Liver (tissue), 9 donors: ENCODE results near the gene PAX8. TPM values are rescaled to one million over a fixed set of nuclear protein-coding genes. Genes with fewer than 3 reads are reported as not detected.

Source experiments
- DNase-seq: peaks from one replicate; pipeline ENCODE4 v3.0.0-alpha.2; 2017; ENCODE audit warnings: low spot score
- H3K27ac ChIP-seq, 2 donors: one replicate each; pipeline ENCODE4 v1.7.0; 2013; ENCODE audit warnings: inconsistent platforms in 2 of 2, low read length in 2 of 2, control low read depth in 1 of 2, low read depth in 1 of 2, mild to moderate bottlenecking in 1 of 2
- H3K27me3 ChIP-seq, 4 donors: one replicate each; pipeline versions ENCODE4 v1.6.1 to v1.7.0; 2013; ENCODE audit warnings: low read length in 3 of 4, inconsistent platforms in 1 of 4, mild to moderate bottlenecking in 1 of 4, moderate library complexity in 1 of 4; ENCODE audit not compliant: control insufficient read depth in 4 of 4, insufficient read depth in 4 of 4
- H3K36me3 ChIP-seq, 4 donors: one replicate each; pipeline versions ENCODE4 v1.6.1 to v1.7.0; 2013; ENCODE audit warnings: low read length in 3 of 4, mild to moderate bottlenecking in 3 of 4, low read depth in 1 of 4, moderate library complexity in 1 of 4; ENCODE audit not compliant: control insufficient read depth in 4 of 4, insufficient read depth in 3 of 4
- H3K4me1 ChIP-seq, 4 donors: one replicate each; pipeline versions ENCODE4 v1.6.1 to v1.7.0; 2013; ENCODE audit warnings: low read length in 3 of 4, mild to moderate bottlenecking in 3 of 4, moderate library complexity in 1 of 4; ENCODE audit not compliant: control insufficient read depth in 4 of 4, insufficient read depth in 4 of 4
- H3K4me3 ChIP-seq, 3 donors: one replicate each; pipeline versions ENCODE4 v1.6.1 to v1.7.0; 2013; ENCODE audit warnings: low read length in 3 of 3, control low read depth in 1 of 3, low read depth in 1 of 3, mild to moderate bottlenecking in 1 of 3
- H3K9ac ChIP-seq, 2 donors: one replicate each; pipeline ENCODE4 v1.7.0; 2013; ENCODE audit warnings: low read length in 2 of 2, mild to moderate bottlenecking in 2 of 2, moderate library complexity in 2 of 2, control low read depth in 1 of 2, low read depth in 1 of 2
- H3K9me3 ChIP-seq, 4 donors: one replicate each; pipeline versions ENCODE4 v1.6.1 to v1.7.0; 2013; ENCODE audit warnings: low read length in 3 of 4; ENCODE audit not compliant: control insufficient read depth in 4 of 4
- EGR1 ChIP-seq, 2 donors: IDR thresholded peaks; 2 replicates each; pipeline ENCODE4 v1.6.1; 2016 to 2018; ENCODE audit warnings: antibody characterized with exemption in 2 of 2, low read depth in 2 of 2
- FOXA1 ChIP-seq: IDR thresholded peaks from 2 replicates; pipeline ENCODE4 v1.6.1; 2016; ENCODE audit warnings: antibody characterized with exemption
- FOXA2 ChIP-seq: IDR thresholded peaks from 2 replicates; pipeline ENCODE4 v1.6.1; 2016; ENCODE audit warnings: antibody characterized with exemption
- GABPA ChIP-seq, 2 donors: IDR thresholded peaks in 1 of 2; conservative IDR thresholded peaks in 1 of 2; 2 replicates each; pipeline ENCODE4 v1.6.1; 2016; ENCODE audit warnings: antibody characterized with exemption in 2 of 2, mild to moderate bottlenecking in 1 of 2, moderate library complexity in 1 of 2
- HNF4A ChIP-seq, 2 donors: conservative IDR thresholded peaks; 2 replicates each; pipeline ENCODE4 v1.6.1; 2016; ENCODE audit warnings: antibody characterized with exemption in 2 of 2, mild to moderate bottlenecking in 2 of 2
- HNF4G ChIP-seq: IDR thresholded peaks from 2 replicates; pipeline ENCODE4 v1.6.1; 2016; ENCODE audit warnings: antibody characterized with exemption
- JUND ChIP-seq, 2 donors: IDR thresholded peaks; 2 replicates each; pipeline ENCODE4 v1.6.1; 2016; ENCODE audit warnings: antibody characterized with exemption in 2 of 2
- NR2F2 ChIP-seq: IDR thresholded peaks from 2 replicates; pipeline ENCODE4 v1.6.1; 2016; ENCODE audit warnings: antibody characterized with exemption
- RAD21 ChIP-seq, 2 donors: IDR thresholded peaks; 2 replicates each; pipeline ENCODE4 v1.6.1; 2016; ENCODE audit warnings: antibody characterized with exemption in 2 of 2, mild to moderate bottlenecking in 2 of 2
- RXRA ChIP-seq, 2 donors: IDR thresholded peaks; 2 replicates each; pipeline ENCODE4 v1.6.1; 2017 to 2018; ENCODE audit warnings: antibody characterized with exemption in 2 of 2, mild to moderate bottlenecking in 1 of 2
- SP1 ChIP-seq: IDR thresholded peaks from 2 replicates; pipeline ENCODE4 v1.6.1; 2018; ENCODE audit warnings: antibody characterized with exemption, mild to moderate bottlenecking
- TAF1 ChIP-seq: conservative IDR thresholded peaks from 2 replicates; pipeline ENCODE4 v1.6.1; 2016; ENCODE audit warnings: antibody characterized with exemption, mild to moderate bottlenecking
- YY1 ChIP-seq: IDR thresholded peaks from 2 replicates; pipeline ENCODE4 v1.6.1; 2016; ENCODE audit warnings: antibody characterized with exemption, mild to moderate bottlenecking
- WGBS: extraction: QIAGEN DNeasy Blood & Tissue Kit; methylation state at CpG from one replicate; pipeline ENCODE4 v1.1.7; 2013; 5-methylcytosine and 5-hydroxymethylcytosine counted together
- polyA plus RNA-seq, 2 donors: library from polyadenylated mRNA; stranded (reverse) in 1 of 2; unstranded in 1 of 2; fragments of 200-250 nt in 1 of 2; fragments of >200 nt in 1 of 2; fragmentation: Nextera tagmentation in 1 of 2; extraction: Ambion mirVana in 1 of 2; gene quantifications; one replicate each; pipeline versions ENCODE4 v1.2.1 to v1.2.3, GENCODE V29; 2013 to 2015
- total RNA-seq, 2 donors: library from RNA; depleted of rRNA; stranded (reverse); fragments of >200 nt; gene quantifications; one replicate each; pipeline ENCODE4 v1.2.3, GENCODE V29; 2014
- TF ChIP-seq, protein P1 (sequence below): IDR thresholded peaks from 2 replicates; pipeline ENCODE4 v1.6.1; 2016; ENCODE audit warnings: antibody characterized with exemption
- TF ChIP-seq, protein P2 (sequence below): IDR thresholded peaks from 2 replicates; pipeline ENCODE4 v1.6.1; 2016; ENCODE audit warnings: antibody characterized with exemption
- TF ChIP-seq, protein P3 (sequence below): IDR thresholded peaks from 2 replicates; pipeline ENCODE4 v1.6.1; 2016; ENCODE audit warnings: antibody characterized with exemption
- TF ChIP-seq, protein P4 (sequence below): fragments of 150-350 bp; IDR thresholded peaks from 2 replicates; pipeline ENCODE4 v1.5.1; 2017; ENCODE audit warnings: improper control_type of control experiment, low read depth, low read length; ENCODE audit not compliant: missing input control
- TF ChIP-seq, protein P5 (sequence below): IDR thresholded peaks from 2 replicates; pipeline ENCODE4 v1.6.1; 2016; ENCODE audit warnings: antibody characterized with exemption, mild to moderate bottlenecking
- donor health status: healthy.
- donor health status: healthy.
- donor health status: healthy.
- donor health status: healthy.
- donor health status: healthy.

The PAX8 gene
- under 1 TPM; 0.09 to 0.17 TPM for total RNA-seq
- under 1 TPM; 0.50 to 0.85 TPM for polyA plus RNA-seq

DNA sequence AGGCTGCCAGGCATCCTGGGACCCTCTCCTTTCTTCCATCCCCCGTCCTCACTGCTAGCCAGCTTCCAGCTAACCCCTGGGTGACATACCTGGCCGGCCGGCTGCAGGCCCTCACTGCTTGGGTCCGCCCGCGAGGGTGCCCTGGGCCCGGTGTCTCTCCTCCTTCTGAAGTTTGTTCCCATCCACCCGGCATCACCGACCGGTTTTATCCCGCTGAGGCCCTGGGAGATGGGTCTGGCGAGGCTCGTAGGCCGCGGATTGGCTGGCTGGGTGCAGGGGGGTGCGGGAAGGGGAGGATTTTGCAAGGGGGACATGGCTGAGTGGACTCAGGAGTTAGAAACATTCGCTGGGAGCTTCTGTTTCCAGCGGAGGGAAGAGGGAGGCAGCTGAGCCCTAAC lies at the start of gene PAX8:
Gene PAX8, minus strand, starts transcription at position 180 of the 398 bp plus-strand sequence. CDS start 527 bp downstream, outside the sequence.
- H3K9ac ChIP-seq: no peak within 1 kb of the TSS
- H3K27ac ChIP-seq: no peak within 1 kb of the TSS
- H3K4me3 ChIP-seq: peak within 1 kb of the TSS in 1 of 3 donors; percentile 24
- WGBS: 84% methylated on average over 18 of the region's 18 CpGs
- no peaks in the 10 kb centered on the region for H3K9me3 ChIP-seq
- TF ChIP-seq EGR1 (IDR thresholded peaks at IDR 0.05; ENCODE audit: low read depth in 2 of 2) (no peak), FOXA2 (no peak), RXRA (IDR thresholded peaks at IDR 0.05) (no peak), GABPA (IDR thresholded peaks at IDR 0.05 in 1 of 2, conservative IDR thresholded peaks at IDR 0.05 in 1 of 2) (no peak), FOXA1 (no peak), NR2F2 (no peak)
- TF ChIP-seq, protein P1, sequence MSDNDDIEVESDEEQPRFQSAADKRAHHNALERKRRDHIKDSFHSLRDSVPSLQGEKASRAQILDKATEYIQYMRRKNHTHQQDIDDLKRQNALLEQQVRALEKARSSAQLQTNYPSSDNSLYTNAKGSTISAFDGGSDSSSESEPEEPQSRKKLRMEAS: no peak
- TF ChIP-seq, protein P2, sequence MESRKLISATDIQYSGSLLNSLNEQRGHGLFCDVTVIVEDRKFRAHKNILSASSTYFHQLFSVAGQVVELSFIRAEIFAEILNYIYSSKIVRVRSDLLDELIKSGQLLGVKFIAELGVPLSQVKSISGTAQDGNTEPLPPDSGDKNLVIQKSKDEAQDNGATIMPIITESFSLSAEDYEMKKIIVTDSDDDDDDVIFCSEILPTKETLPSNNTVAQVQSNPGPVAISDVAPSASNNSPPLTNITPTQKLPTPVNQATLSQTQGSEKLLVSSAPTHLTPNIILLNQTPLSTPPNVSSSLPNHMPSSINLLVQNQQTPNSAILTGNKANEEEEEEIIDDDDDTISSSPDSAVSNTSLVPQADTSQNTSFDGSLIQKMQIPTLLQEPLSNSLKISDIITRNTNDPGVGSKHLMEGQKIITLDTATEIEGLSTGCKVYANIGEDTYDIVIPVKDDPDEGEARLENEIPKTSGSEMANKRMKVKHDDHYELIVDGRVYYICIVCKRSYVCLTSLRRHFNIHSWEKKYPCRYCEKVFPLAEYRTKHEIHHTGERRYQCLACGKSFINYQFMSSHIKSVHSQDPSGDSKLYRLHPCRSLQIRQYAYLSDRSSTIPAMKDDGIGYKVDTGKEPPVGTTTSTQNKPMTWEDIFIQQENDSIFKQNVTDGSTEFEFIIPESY: no peak
- DNase-seq: no peak
- H3K4me1 ChIP-seq: peaks cover 11 to 40% (median 25%) of the 10 kb centered on the region in 4 donors
- H3K36me3 ChIP-seq: no peaks in the 10 kb centered on the region
- H3K27me3 ChIP-seq: peaks cover 0 to 5% (median 0%) of the 10 kb centered on the region in 4 donors

DNA sequence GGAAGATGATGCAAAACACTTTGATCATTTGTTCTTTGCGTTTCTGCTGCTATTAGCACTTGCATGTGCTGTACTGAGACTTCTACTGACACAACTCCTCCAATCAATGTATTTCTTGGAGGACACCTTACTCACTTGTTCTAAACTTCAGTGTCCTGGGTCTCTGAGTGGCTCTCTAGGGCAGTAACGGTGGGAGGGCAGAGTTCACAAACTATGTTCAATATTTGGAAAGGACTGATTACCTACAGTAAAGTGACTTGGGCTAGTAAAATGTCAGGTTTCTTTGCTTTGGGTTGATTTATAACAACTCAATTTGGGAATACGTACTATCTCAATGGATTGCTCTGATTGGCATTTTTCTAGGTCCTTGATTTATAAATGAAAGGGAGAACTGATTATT lies 49.3 kb upstream of the PAX8 start:
- no peak overlapping the region for H3K4me3 ChIP-seq
- peaks cover 4 to 25% (median 16%) of the 10 kb centered on the region in 4 donors for H3K4me1 ChIP-seq
- no peaks in the 10 kb centered on the region for H3K36me3 ChIP-seq
- 39% methylated on average over 3 of the region's 3 CpGs for WGBS
- no peak for DNase-seq
- H3K9me3 ChIP-seq: no peaks in the 10 kb centered on the region
- no peaks in the 10 kb centered on the region for H3K27me3 ChIP-seq
- peak overlapping the region in 1 of 2 donors; percentile 35 for H3K27ac ChIP-seq
- TF ChIP-seq GABPA (IDR thresholded peaks at IDR 0.05 in 1 of 2, conservative IDR thresholded peaks at IDR 0.05 in 1 of 2) (no peak), FOXA1 (no peak), JUND (IDR thresholded peaks at IDR 0.05) (peak in 1 of 2 donors; percentile 26), EGR1 (IDR thresholded peaks at IDR 0.05; ENCODE audit: low read depth in 2 of 2) (no peak), RAD21 (IDR thresholded peaks at IDR 0.05) (no peak), YY1 (peak; percentile 56), RXRA (IDR thresholded peaks at IDR 0.05) (peak in 1 of 2 donors; percentile 61), HNF4A (conservative IDR thresholded peaks at IDR 0.05) (peak; percentile 59 to 67), SP1 (peak; percentile 46), TAF1 (no peak), HNF4G (no peak), NR2F2 (no peak), FOXA2 (peak; percentile 36)
- TF ChIP-seq, protein P1: peak; percentile 25
- TF ChIP-seq, protein P3, sequence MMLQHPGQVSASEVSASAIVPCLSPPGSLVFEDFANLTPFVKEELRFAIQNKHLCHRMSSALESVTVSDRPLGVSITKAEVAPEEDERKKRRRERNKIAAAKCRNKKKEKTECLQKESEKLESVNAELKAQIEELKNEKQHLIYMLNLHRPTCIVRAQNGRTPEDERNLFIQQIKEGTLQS: no peak
- TF ChIP-seq, protein P2: peak; percentile 41
- TF ChIP-seq, protein P4, sequence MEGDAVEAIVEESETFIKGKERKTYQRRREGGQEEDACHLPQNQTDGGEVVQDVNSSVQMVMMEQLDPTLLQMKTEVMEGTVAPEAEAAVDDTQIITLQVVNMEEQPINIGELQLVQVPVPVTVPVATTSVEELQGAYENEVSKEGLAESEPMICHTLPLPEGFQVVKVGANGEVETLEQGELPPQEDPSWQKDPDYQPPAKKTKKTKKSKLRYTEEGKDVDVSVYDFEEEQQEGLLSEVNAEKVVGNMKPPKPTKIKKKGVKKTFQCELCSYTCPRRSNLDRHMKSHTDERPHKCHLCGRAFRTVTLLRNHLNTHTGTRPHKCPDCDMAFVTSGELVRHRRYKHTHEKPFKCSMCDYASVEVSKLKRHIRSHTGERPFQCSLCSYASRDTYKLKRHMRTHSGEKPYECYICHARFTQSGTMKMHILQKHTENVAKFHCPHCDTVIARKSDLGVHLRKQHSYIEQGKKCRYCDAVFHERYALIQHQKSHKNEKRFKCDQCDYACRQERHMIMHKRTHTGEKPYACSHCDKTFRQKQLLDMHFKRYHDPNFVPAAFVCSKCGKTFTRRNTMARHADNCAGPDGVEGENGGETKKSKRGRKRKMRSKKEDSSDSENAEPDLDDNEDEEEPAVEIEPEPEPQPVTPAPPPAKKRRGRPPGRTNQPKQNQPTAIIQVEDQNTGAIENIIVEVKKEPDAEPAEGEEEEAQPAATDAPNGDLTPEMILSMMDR: no peak
- TF ChIP-seq, protein P5, sequence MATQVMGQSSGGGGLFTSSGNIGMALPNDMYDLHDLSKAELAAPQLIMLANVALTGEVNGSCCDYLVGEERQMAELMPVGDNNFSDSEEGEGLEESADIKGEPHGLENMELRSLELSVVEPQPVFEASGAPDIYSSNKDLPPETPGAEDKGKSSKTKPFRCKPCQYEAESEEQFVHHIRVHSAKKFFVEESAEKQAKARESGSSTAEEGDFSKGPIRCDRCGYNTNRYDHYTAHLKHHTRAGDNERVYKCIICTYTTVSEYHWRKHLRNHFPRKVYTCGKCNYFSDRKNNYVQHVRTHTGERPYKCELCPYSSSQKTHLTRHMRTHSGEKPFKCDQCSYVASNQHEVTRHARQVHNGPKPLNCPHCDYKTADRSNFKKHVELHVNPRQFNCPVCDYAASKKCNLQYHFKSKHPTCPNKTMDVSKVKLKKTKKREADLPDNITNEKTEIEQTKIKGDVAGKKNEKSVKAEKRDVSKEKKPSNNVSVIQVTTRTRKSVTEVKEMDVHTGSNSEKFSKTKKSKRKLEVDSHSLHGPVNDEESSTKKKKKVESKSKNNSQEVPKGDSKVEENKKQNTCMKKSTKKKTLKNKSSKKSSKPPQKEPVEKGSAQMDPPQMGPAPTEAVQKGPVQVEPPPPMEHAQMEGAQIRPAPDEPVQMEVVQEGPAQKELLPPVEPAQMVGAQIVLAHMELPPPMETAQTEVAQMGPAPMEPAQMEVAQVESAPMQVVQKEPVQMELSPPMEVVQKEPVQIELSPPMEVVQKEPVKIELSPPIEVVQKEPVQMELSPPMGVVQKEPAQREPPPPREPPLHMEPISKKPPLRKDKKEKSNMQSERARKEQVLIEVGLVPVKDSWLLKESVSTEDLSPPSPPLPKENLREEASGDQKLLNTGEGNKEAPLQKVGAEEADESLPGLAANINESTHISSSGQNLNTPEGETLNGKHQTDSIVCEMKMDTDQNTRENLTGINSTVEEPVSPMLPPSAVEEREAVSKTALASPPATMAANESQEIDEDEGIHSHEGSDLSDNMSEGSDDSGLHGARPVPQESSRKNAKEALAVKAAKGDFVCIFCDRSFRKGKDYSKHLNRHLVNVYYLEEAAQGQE: peak; percentile 18
- H3K9ac ChIP-seq: no peak overlapping the region
